Fibroblast of skin of abdomen (primary cell): ENCODE data around the gene ZCCHC4.

Experiments
- DNase-seq: peaks from one replicate; pipeline ENCODE4 v3.0.0-alpha.2; 2013

The ZCCHC4 gene

DNA sequence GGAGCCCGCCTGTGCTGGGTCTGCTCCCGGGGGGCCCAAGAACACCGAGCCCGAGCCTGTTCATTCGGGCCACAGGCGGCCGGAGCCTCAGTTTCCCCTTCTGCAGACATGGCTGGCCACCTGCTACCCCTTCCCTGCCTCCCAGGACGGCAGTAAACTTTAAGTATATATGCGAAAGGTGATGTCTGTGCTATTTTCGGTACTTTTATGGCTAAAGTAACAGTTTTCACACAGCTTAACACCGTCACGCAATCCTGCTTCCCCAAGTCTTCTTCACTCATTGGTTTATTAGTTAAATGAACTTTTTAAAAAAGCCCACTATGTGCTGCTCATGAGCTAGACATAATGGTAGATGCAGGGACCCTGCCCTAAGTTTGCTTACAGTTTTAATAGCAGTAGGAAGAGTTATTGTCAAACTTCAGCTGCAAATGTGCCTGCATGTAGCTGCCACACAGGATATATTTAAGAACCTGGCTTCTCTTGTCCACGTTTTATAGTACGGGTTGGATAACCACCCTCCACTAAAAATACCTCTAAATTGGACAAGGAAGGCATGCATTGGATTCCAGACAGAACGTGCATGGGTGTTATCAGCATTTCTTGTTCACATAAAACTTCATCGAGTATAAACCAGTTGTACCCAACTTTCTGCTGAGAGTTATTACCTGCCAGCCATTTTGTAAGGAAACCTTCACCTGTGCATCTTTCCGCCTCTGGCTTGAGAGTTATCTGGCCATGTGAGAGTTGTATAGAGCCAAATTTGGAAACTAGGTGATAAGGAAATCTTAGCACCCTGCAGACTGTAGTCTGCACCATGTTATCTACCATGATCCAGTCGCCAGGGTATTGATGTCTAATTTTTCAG, 65.2 kb downstream of the ZCCHC4 start:
- DNase-seq, result no peak

DNA sequence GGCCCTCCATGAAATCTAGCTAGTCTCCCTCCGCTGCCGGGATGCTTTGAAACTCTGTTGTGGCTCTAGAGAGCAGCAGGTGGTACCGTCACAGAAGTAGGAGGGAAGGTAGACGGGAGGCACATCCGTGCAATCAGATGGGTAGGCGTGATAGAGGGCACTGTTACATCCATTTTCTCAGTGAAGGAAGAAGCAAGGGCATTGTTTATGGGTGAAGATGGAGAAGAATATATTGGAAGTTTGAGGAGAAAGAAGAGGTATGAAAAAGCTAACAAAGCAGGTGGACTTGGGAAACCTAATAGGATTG, 65.8 kb downstream of the ZCCHC4 start:
- no peak for DNase-seq

DNA sequence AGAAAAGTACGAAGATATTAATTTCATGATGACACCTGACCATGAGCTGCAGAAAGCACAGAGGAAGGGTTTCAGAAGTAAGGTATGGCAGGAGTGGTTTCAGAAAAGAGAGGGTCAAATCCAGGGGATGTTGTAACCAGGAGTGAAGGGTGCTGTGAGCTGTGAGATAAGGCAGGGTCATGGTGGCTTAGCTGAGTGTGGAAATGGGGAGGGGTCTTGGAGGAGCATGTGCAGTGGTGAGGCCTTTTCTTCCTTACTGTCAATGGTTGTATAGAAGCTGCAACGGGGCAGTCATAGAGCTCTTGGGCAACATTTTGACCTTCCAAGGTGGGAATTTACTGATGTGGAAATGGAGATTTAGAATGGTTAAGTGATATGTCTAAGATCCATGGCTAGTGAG, 67.0 kb downstream of the ZCCHC4 start:
- no peak for DNase-seq

DNA sequence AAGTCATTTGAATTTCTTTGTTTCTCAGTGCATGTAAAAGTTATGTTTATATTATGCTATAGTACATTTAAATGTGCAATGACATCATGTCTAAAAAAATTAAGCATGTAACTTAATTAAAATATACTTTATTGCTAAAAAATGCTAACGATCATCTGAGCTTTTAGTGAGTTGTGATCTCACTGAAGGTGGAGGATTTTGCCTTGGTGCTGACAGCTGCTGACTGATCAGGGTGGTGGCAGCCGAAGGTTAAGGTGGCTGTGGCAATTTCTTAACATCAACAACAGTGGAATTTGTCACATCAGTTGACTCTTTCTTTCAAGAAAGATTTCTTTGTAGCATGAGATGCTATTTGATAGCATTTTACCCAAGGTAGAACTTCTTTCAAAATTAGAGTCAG, 71.1 kb downstream of the ZCCHC4 start:
- DNase-seq, result no peak

DNA sequence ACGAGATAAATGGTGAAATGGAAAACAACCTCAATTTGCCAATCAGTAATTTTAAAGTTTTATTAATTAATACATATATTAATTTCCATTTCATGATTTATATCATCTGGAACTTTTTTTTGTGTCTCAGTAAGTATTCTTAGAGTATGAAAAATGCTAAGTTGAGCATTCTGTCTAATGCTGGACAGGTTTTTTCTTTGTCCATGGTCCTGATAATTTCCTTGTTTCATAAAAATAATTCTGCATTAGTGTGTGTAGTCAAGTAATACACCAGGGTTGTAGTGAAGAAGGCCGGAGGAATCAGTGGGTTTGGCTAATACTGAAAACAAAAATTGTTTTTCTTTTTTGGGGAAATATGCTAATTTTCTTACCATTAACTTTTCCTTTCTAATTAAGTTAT, 74.4 kb downstream of the ZCCHC4 start:
- DNase-seq, result no peak

DNA sequence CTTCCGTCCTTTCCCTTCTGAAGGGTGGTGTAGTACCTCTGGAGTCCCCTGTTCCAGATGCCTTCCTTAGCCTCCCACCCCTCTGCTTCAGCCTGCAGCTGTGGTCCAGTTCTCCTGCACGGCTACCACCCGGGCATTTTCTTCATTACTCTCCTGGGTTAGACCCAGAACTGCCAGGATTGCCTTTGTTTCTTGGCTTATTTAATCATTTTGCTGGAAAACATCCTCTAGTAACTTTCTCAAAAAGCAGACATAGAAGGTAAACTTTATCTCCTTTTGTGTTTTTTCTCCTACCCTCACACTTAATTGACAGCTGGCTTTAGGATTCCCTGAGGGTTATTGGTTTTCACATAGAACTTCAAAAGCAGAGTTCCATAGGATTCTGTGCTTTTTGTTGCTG, 84.7 kb downstream of the ZCCHC4 start:
- no peak for DNase-seq

DNA sequence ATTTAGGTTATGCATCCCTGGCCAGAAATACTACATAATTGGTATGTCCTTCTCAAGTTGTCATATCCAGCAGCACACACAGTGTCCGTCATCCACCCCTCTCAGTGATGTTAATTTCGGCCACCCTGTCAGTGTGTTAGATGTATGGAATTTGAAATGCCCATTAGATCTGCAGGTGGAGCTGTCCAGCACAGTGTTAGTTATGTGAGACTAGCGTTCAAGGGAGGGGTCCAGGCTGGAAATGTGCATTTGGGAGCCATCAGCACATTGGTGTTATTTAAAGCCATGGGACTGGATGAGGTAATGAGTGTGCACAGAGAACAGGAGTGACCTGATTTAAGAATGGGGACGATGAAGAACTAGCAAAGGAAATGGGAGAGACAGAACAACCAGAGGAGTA, 86.9 kb downstream of the ZCCHC4 start:
- DNase-seq, result no peak

DNA sequence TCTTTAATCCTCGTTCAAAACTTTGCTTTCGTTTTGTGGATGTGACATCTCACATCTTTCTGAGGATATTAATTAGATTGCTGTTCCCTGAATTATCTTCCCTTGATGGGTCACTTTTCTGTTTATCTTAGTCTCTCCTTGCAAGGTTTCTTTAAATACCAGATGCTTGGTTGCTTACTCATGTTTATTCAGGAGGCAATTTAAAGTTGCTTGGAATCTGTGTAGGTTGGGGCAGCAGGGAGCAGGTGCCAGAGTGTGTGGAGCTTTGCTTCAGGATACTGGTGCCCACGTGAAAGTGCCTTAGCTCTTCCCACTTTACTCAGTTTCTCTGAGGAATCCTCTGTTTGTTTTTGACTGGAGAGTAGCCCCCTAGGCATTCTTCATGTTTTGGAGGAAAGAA, 88.5 kb downstream of the ZCCHC4 start:
- no peak for DNase-seq

DNA sequence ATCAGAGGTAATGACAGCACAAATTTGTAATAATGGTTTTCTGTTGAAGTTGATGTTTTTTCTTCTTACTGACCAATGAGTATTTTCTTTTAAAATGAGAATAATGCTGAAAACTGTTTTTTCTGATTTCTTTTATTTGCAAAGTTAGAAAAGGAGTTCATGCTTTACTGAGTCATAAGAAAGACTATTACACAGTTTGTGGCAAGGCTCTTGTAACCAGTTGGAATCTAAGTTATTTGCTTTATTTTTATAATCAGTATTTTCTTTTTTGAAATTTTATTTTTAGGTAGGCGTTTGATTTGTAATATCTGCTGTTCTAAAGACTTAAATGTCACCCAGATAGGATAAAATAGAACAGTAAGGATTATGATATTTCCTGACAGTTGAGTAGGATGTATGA, 89.9 kb downstream of the ZCCHC4 start:
- DNase-seq, result no peak

DNA sequence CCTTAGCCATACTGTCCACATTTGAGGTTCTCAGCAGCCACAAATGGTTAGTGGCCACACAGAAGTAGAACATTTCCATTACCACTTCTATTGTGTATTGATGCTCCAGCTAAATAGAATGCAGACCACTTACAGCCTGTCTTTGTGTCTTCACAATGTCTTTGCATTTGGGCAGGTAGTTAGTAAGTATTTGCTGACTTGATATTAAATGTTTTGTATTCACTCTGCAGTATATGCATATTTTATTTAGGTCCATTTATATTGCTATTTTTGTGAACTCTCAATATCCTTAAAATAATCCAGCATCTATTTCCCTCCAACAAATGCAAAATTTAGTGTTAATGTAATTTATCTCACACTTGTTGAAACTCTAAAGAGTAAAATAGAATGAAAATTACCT, 91.1 kb downstream of the ZCCHC4 start:
- DNase-seq, result no peak

DNA sequence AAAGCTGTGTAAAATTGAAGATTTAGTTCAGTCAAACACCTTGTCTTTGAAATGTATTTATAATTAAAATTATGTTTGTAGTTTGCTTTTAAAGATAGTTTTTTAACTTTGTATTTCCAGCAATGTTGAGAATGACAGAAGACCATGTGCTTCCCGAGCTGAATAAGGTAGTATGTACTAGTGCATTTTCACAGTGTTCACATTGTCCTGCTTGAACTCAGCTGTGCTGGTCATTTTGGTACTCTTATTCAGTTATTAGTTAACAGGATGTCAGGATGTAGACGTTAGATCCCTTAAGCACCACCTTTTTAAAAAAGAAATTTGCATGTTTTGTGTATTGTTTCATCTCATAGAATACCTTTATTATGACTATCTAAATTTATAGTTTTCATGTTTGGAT, 92.9 kb downstream of the ZCCHC4 start:
- no peak for DNase-seq

DNA sequence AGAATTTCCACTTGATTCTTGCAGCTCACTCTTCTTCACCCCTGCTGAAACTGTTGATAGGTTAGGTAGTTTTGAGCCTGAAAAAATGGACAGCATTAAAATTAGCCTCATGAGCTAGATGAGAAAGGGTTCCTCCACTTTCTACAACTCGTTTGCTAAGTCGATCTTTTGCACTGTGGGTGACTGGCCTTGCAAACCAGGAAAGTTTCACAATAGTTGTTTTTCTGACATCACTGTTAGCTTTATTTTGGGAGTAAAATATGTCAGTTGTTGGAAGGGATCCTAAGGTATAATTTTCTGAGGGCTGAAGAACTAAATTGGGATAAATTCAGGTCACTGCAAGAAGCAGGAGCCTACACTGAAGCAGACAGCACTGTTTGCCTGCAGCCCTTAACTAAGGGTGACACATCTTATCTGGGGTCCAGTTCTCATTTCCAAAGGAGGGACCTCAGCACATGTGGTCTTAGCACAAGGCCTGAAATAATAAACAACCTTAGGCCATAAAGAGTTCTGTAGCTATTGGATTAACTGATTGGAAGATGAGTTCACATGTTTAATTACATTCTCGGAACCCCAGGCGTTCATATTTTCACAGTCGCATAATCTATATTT, 93.6 kb downstream of the ZCCHC4 start:
- DNase-seq, result no peak

DNA sequence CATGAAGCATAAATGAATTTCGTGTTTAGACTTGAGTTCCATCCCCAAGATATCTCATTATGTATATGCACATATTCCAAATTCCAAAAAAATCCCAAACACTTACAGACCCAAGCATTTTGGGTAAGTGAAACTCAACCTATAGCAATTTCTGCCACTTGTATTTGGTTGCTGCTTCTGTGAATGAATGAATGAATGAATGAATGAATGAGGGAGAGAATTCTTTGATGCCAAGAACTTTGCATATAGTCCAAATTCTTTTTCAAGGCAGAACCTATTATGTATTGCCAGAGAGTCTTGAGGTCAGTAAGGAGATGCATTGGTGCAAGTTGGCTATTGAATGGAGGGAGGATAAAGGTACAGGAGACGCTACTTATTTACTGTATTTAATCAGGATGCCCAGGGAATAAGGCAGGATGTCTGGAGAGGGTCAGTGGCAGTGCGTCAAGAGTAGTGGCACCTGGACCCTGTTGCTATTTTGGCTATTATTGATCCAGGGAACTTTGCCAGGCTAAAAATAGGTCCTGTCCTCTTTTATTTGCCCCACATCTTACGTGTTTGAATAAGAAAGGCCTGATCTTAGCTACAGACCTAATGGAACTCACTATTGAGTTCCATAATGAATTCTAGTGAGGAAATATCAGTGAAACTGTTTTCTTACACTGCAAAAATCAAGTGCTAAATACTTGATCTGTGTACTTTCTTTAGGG, 98.4 kb downstream of the ZCCHC4 start:
- DNase-seq, result no peak

DNA sequence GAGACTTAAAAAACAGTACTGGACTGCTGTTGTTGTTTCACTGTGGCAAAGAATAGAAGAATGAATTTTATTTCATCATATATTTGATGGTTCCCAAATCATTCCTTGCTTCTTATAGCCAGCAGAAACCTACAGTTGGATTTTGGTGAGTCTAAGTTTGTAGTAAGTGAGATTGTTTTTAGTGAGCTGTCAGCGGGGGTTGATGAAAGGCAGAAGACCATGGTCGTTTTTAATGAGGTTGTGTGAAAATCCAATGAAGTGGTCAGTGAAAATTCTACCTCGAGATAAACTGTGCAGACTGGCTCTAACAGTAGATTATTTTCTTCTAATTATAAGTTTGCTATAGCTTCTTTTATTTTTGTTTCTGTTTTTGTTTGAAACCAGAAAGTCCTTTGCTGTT, 100.7 kb downstream of the ZCCHC4 start:
- no peak for DNase-seq

DNA sequence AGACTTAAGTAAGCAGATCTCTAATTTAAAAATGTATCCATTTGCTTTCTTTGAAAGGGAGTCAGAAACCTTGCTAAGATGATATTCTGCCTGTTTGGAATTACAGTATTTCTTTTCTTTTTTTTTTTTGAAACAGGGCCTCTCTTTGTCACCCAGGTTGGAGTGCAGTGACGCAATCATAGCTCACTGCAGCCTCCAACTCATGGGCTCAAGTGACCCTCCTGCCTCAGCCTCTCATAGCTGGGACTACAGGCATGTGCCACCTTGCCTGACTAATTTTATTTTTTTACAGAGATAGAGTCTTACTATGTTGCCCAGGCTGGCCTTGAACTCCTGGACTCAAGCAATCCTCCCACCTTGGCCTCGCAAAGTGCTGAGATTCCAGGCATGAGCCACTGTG, 104.4 kb downstream of the ZCCHC4 start:
- no peak for DNase-seq
